GM19240 (cell line): Measurements from ENCODE around the gene RSPH1.

ENCODE experiments used
- DNase-seq: peaks from one replicate; pipeline ENCODE4 v3.0.0; 2011; ENCODE audit warnings: low spot score; ENCODE audit not compliant: insufficient read length

Gene RSPH1

GRCh38 chr21:42451941-42452340 lies 44.1 kb downstream of the RSPH1 start:
- DNase-seq, result no peak

DNA sequence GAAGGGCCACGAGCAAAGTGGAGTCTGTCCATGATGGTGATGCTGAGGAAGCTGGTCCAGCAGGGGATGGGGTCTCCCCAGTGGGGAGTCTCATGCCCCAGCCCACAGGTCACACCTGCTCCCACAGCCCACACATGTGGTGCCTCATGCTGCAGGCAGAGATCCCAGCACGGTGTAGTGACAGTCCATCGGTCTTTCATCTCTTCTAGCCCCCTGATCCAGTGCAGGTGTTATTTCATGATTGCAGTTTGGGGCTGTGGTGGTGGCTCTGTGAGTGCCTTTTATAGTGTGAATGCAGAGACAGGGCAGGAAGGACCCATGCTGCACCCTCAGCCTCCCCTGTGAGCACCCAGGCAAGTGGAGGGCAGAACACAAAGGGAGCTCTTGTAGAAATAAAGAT lies 47.3 kb downstream of the RSPH1 start:
- DNase-seq, result no peak

DNA sequence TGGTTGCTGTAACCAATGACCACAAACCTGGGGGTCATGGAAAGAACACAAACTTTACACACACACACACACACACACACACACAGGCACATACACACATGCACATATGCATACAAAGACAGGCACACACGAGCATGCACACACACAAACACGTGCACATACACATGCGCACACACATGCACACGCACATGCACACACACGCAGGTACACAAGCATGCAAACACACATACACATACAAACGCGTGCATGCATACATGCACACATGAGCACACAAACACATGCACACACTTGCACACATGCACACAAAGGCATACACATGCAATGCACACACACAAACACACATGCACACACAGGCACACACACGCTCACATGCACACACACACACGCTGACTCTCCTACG lies 48.3 kb downstream of the RSPH1 start:
- DNase-seq, result no peak

DNA sequence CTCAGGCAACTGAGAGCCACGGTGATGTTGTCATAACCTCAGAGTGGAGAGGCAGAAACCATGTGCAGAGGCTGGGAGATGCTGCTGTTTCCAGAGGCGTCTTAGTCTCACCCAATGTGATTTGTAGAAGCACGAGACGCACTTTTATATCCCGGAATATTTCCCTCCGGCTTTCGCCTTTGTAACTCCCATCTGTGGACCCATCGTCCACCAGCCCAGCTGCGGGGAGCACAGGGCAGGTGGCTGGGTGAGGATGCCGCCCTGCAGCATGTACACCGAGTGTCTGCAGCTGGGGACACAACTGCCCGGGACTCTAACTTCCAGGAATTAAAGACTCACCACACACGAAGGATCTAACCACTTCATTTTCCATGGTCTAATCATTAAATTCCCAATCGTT lies 48.8 kb downstream of the RSPH1 start:
- DNase-seq, result no peak

DNA sequence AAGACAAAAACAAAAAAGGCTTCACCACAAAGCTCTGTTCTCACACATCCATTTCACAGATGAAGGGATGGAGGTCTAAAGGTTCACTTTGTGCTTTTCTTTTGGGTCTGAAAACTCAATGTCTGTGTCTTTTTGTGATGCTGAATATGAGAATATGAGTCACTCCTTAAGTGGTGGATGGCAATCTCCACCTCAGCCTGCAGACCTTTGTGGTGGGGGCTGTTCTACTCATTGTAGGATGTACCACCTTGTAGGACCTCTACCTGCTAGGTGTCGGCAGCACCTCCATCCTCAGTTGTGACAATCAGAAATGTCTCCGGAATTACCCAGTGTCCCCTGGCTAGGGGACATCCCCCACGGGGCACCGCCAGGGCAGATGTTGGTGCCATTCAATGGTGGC lies 49.5 kb downstream of the RSPH1 start:
- DNase-seq, result no peak

DNA sequence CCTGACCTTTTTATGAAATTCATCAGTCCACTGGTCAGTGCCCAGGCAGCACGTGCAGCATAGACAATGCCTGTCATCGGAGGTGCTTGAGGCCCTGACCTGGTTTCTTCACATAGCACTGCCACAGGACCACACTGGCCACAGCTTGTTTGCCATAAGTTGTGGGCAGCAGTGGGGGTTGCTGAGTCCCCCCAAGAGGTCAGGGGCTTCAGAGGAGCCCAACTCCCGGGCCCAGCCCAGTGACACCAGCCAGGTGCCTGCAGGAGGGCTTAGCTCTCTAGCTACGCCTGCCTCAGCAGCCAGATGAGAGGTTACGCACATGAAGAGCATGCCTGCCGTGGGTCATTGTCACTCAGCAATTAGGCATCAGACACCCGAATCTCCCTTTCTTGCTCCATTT lies 50.7 kb downstream of the RSPH1 start:
- no peak for DNase-seq

DNA sequence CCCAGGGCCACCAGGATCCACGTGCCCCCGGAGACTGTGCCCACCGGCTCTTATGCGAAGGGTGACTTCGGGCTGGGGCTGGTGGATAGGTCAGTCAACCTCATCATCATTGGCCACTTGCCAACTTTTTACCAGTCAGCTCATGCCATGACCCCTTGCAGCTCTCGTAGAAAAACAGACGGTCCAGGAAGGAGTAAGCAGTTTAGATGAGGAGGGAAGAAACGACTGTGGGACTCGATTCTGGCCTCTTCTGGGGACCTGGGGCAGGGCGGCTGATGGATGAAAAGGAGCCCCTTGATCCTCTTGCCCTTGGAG lies 51.3 kb downstream of the RSPH1 start:
- no peak for DNase-seq

- no peak for DNase-seq
Observed at GRCh38 chr21:42443876-42444744, 51.9 kb downstream of the RSPH1 start.

DNA sequence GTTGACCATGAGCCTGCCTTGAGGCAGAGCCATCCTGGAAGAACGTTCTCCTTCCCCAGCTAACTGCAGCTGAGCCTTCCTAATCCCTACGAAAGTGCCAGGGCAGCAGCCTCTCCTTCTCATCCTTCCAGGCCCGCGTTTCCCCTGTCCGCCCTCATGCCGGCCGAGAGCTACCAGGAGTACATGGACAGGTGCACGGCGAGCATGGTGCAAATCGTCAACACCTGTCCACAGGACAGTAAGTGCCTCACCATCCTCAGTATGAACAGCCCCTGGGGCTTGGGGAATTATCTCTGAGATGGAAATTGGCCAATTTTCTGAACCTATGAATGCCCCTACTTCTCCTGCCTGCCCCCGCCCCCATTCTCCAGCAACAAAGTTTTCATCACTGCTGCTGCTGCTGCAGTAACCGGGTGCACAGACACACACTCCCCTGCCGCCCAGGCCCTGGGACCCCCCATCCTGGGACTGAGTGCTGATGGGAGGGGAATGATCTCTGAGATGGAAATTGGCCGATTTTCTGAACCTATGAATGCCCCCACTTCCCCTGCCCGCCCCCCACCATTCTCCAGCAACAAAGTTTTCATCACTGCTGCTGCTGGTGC lies 52.7 kb downstream of the RSPH1 start:
- no peak for DNase-seq

- no peak for DNase-seq
Observed at GRCh38 chr21:42441963-42442362, 54.1 kb downstream of the RSPH1 start.

GRCh38 chr21:42440187-42440792 lies 55.7 kb downstream of the RSPH1 start:
- peak; percentile 70 for DNase-seq

GRCh38 chr21:42439284-42440186 lies 56.5 kb downstream of the RSPH1 start:
- DNase-seq, result no peak

DNA sequence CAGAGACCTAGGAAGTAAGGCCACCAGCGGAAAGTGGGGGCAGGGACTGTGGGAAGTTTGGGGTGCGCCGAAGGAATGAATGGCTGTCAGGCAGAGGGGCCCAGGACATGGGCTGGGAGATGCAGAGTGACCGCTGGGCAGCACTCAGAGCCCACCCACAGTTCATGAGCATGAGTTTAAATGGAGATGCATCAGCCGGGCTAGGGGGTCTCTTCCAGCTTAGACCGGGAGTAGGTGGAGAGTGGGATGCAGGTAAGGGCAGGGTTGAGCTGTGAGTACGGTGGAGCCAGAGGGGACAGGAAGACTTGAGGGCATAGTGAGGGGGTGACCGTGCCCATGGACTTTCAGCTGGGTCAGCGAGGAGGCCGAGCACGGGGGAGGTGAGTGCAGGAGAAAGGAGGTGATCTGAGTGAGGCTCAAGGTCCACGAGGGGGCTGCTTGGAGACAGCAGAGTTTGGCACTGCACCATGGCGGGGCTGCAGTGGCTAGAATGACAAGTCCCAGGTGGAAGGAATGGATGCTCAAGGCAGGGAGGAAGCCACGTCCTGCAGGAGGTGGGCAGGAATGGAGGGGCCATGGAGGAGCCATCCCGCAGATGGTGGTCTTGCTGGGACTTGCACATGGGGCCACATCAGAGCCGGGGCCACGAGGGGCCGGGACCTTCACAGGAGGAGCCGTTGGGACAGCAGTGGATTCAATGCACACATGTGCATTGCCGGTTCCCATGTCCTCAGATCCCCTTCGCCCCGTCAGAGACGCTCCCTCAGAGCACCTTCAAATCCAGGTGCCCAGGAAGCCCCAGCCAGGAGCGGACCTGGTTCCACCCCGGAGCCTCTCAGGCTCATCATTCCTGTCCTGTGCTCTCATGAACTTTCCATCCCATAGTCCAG lies 57.5 kb downstream of the RSPH1 start:
- DNase-seq, result no peak

DNA sequence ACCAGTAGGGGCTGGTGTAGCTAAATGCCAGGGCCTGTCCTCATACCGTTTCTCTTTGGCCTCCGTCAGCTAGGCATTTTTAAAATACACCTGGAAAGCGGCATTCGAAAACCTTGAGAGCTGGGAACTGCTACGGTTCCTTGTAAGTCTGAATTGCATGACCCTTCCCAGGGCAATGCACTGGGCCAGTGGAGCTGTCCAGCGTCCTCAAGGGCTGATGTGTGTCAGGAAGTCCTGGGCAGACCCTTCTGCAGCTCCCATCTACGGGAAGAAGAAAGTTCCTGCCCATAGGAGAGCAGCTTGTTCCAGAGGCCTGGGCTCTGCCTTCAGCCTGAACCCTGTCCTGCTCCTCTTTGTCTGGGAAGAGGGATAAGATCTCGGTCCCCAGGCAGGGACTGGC lies 58.2 kb downstream of the RSPH1 start:
- DNase-seq, result no peak

GRCh38 chr21:42436914-42437313 lies 59.1 kb downstream of the RSPH1 start:
- no peak for DNase-seq

- no peak for DNase-seq
Observed at GRCh38 chr21:42435833-42436232, 60.2 kb downstream of the RSPH1 start.

GRCh38 chr21:42435401-42435800 lies 60.6 kb downstream of the RSPH1 start:
- no peak for DNase-seq

- DNase-seq, result no peak
Observed at GRCh38 chr21:42434884-42435283, 61.1 kb downstream of the RSPH1 start.

GRCh38 chr21:42433946-42434551 lies 62.0 kb downstream of the RSPH1 start:
- no peak for DNase-seq

- DNase-seq, result no peak
Observed at GRCh38 chr21:42432695-42433094, 63.3 kb downstream of the RSPH1 start.
